RWPE1 (cell line): ENCODE results near the gene AHI1.

Experiments
- CTCF ChIA-PET: fragments of 350-600 bp; sonication (Branson Sonifier 250); formaldehyde crosslinking; extraction: SDS; loops from one replicate; lab custom pipeline; 2021; lab: Yijun Ruan, JAX
- POLR2A ChIA-PET: fragments of 400-600 bp; formaldehyde crosslinking; extraction: SDS; loops from one replicate; lab custom pipeline; 2020; ENCODE audit warnings: antibody characterized with exemption; ENCODE audit not compliant: low non-redundant PET; lab: Yijun Ruan, JAX
- DNase-seq: peaks from one replicate; pipeline ENCODE4 v3.0.0; 2012; ENCODE audit warnings: low spot score
- H3K27ac ChIP-seq: fragments of 450-650 bp; 2 replicates; pipeline ENCODE4 v1.5.1; 2017
- TF ChIP-seq, protein P1 (sequence below): fragments of 450-650 bp; conservative IDR thresholded peaks from 2 replicates; pipeline ENCODE4 v1.5.1; 2017; ENCODE audit warnings: low read depth, mild to moderate bottlenecking

AHI1 gene

DNA sequence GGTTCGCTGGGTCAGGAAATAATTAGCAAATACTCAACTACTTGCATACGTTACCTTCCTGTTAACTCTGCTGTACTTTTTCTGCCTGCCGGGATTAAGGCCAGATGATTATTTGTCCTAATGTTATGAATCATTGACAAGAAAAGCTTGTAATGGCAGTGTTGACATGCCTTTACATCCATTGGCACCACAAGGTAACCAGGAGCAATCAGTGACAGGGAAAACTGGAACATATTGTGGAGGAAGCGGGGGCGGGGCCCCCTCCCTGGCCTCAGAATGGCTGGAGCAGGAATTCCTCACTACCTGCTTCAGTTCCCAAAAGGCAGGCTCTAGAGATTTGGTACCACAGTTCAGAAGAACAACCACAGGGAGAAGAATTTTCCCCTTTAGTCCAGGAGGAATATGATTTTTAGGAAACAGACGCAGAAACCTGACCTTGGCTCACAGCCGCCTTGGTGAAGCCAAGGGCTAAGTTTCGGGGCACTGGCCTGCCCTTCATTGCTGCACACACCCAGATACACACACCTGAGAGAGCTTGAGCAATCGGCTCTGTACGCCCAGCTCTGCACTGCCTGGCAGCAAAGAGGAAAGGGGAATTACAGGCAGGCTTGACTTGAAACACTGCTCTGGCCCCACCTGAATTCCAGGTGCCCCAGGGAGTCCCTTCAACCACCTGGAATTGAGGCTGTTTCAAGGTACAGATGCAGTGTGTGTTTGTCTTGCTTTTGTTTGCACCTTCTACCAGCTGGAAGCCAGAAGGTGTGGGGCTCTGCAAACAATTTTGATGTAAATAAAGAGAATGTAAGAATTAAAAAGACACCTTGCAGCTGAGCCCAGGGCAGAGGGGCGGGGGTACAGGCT lies 226.6 kb downstream of the AHI1 start:
- DNase-seq = peak; percentile 45
- POLR2A ChIA-PET = interaction anchor here (0.6 to 0.7 kb wide), 2 partner anchors 128 to 1269 kb away, joined by 3 read pairs; no protein-coding TSS in a partner anchor
- H3K27ac ChIP-seq = peak overlapping the region; percentile 73
- CTCF ChIA-PET = interaction anchor here (0.6 kb wide), 1 partner anchor 161 kb away, joined by 3 read pairs; no protein-coding TSS in a partner anchor
- TF ChIP-seq, protein P1, sequence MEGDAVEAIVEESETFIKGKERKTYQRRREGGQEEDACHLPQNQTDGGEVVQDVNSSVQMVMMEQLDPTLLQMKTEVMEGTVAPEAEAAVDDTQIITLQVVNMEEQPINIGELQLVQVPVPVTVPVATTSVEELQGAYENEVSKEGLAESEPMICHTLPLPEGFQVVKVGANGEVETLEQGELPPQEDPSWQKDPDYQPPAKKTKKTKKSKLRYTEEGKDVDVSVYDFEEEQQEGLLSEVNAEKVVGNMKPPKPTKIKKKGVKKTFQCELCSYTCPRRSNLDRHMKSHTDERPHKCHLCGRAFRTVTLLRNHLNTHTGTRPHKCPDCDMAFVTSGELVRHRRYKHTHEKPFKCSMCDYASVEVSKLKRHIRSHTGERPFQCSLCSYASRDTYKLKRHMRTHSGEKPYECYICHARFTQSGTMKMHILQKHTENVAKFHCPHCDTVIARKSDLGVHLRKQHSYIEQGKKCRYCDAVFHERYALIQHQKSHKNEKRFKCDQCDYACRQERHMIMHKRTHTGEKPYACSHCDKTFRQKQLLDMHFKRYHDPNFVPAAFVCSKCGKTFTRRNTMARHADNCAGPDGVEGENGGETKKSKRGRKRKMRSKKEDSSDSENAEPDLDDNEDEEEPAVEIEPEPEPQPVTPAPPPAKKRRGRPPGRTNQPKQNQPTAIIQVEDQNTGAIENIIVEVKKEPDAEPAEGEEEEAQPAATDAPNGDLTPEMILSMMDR = no peak

DNA sequence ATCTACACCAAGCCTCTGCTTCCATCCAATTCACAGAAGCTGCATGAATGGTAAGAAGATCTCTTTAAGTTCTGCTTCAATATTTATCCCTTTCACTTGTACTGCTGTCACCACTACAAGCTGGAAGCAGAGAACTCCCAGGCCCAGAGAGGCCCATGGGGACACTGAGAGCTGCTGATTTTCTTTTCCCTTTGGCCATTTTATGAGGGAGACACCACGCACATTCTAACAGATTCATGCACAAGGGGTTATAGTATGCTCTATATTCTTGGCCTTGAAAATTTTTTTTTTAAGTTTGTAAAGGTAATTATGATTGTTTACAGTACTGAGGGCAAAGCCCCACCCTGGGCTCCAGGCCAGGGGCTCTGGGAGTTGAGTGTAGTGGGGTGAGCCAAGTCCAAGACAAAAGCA lies 228.1 kb downstream of the AHI1 start:
- POLR2A ChIA-PET = no interaction called here
- DNase-seq = no peak
- CTCF ChIA-PET = no interaction called here
- H3K27ac ChIP-seq = no peak overlapping the region
- TF ChIP-seq, protein P1 = no peak

DNA sequence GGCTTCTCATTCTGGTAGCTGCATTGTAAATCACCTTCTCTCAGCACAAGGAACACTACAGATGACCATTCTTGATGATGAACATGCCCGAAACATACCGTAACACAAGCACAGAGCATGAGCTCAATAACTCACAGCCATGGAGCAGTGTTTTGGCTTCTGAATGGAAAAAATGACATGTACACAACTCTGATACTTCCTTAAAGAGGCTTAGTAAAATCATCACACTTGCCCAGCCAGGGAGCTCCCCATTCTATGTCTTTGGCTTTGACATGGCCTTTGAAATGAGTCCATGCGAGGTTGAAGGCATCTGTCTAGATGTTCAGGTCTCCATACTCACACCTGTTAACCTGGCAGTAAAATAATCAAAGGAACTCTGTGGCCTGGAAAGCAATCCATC lies 228.8 kb downstream of the AHI1 start:
- POLR2A ChIA-PET = no interaction called here
- H3K27ac ChIP-seq = no peak overlapping the region
- CTCF ChIA-PET = no interaction called here
- TF ChIP-seq, protein P1 = no peak
- DNase-seq = no peak

DNA sequence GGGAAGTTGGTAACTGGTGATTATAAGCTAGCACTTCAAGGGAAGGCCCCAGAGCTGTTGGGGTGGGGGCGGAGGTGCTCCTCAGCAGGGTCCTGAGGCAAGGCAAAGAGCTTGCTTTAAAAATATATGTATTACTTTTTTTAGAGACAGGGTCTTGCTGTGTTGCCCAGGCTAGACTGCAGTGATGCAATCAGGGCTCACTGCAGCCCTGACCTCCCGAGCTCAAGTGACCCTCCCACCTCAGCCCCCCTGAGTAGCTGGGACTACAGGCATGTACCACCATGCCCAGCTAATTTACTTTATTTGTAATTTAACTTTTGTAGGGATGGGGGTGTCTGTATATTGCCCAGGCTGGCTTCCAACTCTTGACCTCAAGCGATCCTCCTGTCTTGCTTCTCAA lies 229.3 kb downstream of the AHI1 start:
- H3K27ac ChIP-seq = no peak overlapping the region
- no peak for DNase-seq
- POLR2A ChIA-PET = no interaction called here
- CTCF ChIA-PET = no interaction called here
- TF ChIP-seq, protein P1 = no peak

DNA sequence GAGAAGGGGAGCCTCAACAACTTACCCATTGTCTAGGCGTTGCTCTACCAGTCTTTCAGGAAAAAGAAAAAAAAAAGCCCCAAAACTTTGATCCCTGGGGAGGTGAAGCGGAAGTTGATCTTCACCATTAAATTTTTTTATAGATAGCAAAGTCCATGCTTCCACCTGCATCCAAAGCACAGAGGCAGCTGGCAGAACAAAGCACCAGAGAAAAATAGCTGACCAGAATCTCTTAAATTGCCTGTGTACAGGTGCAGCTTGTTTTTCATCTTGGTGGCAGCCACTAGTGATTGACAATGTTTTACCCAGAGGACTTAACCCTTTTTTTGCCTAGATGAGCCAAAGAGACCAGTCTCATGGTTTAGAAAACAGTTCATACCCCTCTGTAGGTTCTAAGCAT lies 230.5 kb downstream of the AHI1 start:
- ChIA-PET CTCF (interaction anchor here (0.6 kb wide), 1 partner anchor 117 kb away, joined by 3 read pairs; no protein-coding TSS in a partner anchor), POLR2A (no interaction called here)
- H3K27ac ChIP-seq = no peak overlapping the region
- no peak for DNase-seq
- TF ChIP-seq, protein P1 = no peak

DNA sequence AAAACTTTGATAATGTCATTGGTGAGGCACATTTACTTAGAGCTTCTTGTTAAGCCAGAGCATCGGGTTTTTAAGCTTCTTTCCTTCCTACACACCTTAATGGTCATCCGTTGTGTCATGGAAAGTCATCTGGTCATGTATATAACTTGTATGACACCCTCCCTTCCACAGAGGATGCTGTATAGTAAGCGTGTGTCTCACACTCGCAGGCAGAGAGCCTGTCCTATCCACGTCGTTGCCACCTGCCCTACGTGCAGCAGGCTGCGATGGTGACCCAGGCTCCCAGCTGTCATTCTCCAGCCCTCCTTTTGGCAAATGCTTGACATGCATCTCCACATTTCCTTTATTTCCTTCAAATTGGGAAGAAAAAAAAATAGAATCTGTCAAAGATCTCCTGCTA lies 230.9 kb downstream of the AHI1 start:
- CTCF ChIA-PET = no interaction called here
- H3K27ac ChIP-seq = no peak overlapping the region
- TF ChIP-seq, protein P1 = no peak
- POLR2A ChIA-PET = interaction anchor here (0.7 kb wide), 1 partner anchor 108 kb away, joined by 3 read pairs; no protein-coding TSS in a partner anchor
- no peak for DNase-seq
